HG02870 (cell line): ENCODE data around the gene TSKS.
A peak's percentile ranks its signal among the peaks of the same experiment; 100 is the strongest.

ENCODE experiments used
- ATAC-seq: cut with Tn5 transposase; IDR thresholded peaks from one replicate; pipeline ENCODE4 v1.9.1; 2021; ENCODE audit warnings: mild to moderate bottlenecking, moderate library complexity; ENCODE audit not compliant: unreplicated experiment

The TSKS gene

DNA sequence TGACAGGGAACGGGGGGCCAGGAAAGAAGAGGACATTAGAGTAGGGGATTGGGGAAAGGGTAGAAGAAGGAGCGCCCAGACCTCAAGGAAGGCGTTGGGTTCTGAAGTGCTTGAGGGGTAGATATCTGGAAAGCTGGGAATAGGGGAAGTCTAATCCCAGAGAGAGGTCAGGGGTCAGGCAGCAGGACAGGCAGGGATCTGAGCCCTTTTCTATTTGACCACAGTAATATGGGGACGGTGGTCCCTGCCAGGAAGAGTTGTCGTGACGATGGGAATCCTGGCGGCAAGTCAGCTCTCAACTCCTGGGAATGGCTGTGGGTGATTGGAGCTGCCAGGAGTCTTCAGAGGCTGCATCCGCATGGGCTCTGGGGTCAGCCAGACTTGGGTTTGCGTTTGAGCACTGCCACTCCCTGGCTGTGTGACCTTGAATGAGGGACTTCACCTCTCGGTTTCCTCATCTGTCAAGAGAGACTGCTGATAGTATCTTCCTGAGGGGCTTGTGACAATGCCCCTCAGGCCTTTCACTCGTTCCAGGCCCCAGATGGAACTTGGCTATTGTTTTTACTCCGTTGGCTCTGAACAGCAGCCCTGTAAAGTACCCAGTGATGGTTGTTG is 5.0 kb upstream of the TSKS start:
- ATAC-seq = no peak

DNA sequence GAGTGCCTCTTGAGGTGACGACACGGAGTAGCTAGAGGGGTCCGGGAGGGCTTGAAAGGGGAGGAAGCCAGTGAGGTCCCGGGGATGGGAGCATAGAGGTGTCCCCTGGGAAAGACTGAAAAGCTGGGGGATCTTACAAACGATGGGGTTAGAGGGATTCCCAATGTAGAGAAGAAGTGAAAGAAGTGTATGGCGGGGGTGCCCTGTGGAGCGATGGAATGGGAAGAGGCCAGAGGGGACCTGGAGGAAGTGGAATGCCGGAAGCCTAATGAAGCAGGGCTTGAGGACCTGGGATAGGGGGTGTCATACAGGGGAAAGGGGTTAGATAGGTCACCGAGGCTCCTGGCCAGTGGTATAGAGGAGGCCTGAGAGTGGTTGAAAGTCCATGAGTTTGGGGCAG is 4.3 kb upstream of the TSKS start:
- ATAC-seq = no peak

DNA sequence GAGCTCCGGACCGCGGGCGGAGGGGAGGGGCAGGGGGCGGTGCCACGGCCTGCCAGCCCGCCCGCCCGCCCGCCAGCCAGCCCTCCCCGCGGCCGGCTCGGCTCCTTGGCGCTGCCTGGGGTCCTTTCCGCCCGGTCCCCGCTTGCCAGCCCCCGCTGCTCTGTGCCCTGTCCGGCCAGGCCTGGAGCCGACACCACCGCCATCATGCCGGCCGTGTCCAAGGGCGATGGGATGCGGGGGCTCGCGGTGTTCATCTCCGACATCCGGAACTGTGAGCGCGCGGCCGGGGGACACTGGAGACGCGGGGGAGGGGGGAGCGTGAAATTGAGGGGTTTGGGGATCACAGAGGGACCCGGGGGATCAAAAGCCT is 3.8 kb upstream of the TSKS start, which contains the start of gene AP2A1:
Gene AP2A1 (plus strand): TSS at position 72 of the 370 bp plus-strand sequence. CDS start 133 bp downstream, at position 205.
- no peak for ATAC-seq

DNA sequence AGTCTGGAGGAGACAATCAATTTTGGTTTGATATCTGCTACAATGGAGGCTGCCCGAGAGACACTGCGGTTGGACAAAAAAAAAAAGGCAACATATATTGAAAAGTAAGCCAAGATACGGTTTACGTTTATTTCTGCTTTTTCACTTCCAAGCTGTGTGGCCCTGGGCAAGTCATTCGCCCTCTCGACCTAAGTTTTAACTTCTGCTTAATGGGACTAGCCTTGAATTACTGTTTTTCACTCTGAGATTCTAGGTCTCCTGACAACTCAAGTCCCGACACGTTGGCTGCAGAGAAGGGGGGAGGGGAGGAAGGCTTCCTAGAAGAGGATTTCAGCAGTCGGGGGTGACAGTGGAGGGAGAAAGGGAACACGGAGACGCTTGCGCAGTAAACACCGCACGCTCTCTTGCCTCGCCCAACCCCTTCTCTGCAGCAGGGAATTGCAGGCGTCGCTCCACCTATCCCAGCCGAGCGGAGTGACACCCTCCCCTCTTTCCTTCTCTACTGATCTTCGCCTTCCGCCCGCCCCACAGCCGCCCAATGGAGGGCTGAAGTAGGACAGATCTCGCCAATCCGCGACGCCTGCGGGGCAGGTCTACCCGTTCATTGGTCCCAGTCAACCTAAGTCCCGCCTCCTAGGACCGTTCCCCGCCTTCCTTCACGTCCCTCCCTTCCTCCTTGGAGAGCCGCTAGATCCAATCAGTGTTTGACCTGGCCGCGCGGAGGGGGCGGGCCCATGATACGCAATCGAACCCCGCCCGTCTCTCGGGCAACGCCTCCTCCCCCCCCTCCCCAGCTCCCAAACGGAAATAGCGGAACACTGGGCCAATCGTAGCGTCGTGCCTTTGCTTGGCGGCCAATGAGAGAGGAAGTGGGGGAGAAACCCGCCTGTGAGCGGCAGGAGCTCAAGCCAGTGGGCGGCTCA is 3.2 kb upstream of the TSKS start:
- peak; percentile 90 for ATAC-seq

DNA sequence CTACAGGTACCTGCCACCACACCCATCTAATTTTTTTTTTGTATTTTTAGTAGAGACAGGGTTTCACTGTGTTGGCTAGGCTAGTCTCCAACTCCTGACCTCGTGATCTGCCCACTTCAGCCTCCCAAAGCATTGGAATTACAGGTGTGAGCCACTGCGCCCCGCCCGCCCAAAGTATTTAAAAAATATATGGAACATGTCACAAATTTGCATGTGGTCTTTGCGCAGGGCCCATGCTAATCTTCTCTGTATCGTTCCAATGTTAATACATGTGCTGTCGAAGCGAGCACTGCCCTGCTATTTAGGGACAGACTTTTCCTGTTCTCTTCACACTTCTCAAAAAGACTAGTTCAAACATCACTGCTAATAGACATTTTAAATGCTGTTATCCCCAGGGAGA is 1.2 kb upstream of the TSKS start:
- ATAC-seq = no peak

DNA sequence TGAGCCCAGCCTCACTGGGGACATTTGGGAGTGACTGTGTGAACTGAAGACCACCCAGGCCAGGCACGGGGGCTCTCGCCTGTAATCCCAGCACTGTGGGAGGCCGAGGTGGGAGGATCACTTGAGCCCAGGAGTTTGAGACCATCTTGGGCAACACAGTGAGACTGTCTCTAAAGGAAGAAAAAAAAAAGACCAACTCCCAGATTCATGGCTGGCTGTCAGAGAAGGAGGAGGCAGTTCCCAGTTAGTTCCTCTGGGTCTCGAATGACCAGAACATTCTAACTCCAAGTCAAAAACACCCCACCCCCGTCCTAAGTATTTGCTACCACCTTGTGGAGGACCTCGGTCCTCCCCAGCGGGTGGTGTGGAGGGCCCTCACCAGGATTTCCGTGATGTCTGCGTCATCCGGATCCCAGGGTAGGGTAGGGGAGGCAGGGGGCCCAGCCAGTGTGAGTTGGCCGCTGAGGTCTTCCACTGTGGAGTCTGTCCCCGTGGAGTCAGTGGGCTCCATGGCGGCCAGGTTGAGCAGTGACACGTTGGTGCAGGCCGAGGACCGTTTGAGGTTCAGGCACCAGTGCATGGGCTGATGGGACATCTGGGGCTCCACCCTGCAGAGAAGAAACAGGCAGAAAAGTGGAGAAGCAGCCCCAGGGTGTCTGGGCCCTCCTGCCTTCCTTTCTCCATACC is 1.3 kb downstream of the TSKS start:
- ATAC-seq = no peak

DNA sequence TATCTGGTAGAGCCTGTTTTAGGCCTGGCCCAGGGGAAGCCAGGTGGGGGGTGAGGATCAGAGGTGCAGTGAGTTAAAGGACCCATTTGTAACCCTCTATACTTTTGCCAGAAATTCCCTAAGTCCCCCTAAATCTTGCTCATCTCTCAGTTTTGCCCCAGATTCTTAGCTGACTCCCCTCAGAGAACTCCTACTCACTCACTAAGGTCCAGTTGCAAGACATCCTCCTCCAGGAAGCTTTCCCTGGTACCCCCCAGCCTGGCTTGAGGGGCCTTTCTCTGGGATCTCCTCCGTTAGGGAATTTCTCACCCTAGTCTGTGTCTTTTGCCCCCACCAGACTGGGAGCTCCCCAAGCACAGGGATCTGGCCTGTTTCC is 1.9 kb downstream of the TSKS start:
- no peak for ATAC-seq

DNA sequence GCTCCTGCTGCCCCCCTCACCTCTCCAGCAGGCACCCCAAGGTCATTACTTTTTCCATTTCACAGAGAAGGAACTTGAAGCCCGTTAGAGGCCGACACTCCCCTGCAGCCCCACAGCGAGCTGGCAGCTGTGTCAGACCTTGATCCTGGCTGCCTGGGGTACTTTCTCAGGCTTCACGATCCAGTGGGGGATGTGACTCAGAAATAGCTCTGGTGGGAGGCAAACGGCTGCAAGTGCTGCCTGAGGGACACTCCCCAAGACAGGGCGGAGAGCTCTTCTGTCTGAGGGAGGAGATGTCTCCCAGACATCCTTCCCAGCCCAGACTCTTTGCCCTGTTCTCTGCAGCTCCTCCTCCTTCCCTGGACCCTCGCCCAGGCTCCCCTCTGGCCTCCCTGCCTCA is 4.8 kb downstream of the TSKS start:
- ATAC-seq = no peak

DNA sequence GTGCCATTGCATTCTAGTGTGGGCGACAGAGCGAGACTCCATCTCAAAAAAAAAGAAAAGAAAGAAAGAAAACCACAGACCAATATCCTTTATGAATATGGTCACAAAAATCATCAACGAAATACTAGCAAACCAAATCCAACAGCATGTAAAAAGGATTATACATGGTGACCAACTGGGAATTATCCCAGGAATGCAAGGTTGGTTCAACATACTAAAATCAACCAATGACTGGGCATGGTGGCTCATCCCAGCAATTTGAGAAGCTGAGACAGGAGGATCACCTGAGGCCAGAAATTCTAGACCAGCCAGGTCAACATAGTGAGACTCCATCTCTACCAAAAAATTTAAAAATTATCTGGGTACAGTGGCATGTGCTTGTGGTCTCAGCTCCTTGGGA is 7.2 kb downstream of the TSKS start:
- ATAC-seq = no peak

DNA sequence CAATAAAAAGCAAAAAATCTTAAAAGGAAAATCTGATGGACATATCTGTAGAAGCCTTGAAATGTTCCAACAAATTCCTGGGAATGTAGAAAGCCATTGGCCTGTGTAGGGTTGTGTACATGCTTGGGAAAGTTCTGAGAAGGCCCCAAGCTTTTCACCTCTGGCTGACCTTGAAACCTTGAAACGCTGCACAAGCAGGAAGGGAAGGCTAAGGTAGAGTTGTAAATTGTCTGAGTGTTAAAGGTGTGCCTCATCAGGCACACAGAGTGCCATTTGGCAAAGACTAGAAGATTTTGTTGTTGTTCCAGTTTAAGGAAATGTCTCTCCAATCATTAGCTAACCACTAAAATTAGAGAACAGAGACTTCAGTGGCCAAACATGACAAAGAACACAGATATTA is 10.4 kb downstream of the TSKS start:
- no peak for ATAC-seq

DNA sequence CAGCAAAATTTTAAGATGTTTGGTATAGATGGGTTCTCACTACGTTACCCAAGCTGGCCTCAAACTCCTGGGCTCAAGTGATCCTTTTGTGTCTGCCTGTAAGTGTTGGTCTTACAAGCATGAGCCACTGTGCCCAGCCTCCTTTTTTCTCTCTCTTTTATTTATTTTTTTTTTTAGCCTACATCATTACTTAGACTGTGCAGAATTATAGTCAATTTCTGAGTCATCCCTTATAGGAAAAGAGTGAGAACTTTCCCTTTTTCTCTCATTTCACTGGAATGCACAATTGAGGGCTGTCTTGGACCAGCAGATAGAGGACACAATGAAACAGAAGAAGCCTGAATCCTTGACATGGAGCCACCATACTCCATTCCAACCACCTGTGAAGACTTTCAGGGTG is 13.3 kb downstream of the TSKS start:
- no peak for ATAC-seq

DNA sequence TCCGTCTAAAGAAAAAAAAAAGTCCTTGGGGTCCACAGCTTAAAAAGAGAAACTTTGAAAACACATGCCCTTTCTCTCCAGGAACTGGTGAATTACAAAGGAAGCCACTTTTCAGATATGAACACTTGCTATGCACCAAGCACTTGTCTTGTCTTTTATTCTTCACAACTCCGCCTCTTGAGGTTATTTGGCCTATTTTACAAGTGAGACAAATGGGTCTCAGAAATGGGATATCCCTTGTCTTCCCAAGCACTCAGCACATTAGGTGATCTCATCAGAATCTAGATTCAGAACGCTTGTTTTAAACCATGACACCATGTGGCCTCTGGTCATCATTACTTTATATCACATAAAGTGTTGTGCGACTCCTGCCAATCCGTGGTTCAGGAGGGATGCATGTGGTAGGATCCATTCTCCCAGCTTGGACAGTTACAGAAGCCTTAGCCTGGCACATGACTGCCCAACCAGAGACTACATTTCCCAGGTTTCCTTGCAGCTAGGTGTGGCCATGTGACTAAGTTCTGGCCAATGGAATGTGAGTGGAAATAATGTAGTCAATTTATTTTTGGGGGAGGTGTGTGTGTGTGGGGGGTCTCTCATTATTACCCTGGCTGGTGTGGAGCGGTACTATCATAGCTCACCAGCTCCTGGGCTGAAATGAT is 13.9 kb downstream of the TSKS start:
- ATAC-seq = no peak

DNA sequence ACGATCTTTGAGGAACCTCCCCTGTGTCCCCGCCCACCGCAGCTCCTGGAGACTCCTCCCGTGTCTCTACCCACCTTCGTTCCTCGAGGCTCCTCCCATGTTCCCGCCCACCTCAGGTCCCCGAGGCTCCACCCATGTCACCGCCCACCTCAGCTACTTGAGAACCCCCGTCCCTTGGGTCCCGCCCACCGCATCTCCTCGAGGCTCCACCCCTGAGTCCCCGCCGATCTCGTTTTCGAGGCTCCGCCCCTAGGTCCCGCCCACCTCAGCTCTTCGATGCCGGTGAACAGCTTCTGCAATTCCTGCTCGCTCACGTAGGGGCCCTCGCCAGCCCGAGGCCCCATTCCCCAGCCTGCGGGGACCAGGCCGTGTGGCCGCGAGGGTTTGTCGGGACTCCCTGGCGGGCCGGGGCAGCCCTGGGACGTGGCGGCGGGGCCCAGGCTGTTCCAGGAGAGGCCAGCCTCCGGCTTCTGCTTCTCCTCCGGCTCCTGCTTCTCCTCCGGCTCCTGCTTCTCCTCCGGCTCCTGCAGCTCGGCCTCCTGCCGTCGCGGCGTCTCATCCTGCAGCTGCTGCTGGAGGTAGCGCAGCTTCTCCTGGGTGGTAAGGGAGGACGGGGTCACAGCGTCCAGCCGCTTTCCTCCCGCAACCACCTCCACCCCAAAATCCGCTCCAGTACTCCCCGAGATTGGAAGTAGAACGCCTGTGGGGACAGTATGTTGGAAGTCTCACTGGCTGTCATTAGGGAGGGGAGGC is 16.7 kb downstream of the TSKS start:
- ATAC-seq = no peak

DNA sequence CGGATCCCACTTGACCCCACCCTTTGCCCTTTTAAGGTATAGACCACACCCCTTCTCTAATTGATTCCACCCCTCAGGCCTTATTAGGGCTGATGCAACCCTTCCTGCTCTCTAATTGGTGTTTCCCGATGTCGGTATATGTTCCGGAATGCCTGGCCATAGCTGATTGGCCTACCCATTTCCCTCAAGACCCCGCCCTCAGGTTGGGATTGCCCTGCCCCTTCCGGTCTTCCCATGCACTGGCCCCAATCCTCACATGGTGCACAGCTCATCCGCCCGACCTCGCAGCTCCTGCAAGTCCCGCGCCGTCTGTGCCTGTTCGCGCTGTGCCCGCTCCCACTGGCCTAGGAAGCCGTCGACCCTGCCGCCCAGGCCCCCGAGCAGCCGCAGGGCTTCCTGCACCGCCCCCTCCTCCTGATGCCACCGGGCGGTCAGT is 18.1 kb downstream of the TSKS start:
- no peak for ATAC-seq

DNA sequence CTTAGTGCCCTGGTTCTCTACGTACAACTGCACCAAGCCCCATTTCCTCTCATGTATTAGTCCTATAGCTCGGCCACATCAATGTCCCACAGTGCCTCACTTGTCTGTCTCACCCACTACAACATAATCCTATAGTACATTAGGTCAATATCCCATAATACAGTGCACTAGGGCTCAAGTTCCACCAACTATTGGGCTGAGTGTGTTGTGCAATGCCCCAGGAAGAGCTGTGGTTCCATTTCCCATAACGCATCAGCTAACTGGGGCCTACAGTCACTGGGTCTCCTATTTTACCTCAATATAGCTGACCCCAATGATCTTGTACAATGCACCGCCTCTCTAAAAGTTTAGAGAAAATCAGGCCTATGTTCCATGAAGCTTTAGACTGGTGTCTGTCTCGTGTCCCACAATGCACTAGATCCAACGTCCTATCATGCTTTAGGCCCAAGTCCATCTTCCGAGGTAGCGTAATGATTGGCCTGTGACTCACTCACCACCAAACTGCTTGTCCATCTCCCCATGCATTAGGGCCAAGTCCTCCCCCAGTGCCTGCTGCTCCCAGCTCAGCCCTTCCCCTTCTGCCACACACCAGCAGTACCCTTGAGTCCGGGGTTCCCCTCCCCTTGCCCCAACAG is 21.8 kb downstream of the TSKS start:
- no peak for ATAC-seq

DNA sequence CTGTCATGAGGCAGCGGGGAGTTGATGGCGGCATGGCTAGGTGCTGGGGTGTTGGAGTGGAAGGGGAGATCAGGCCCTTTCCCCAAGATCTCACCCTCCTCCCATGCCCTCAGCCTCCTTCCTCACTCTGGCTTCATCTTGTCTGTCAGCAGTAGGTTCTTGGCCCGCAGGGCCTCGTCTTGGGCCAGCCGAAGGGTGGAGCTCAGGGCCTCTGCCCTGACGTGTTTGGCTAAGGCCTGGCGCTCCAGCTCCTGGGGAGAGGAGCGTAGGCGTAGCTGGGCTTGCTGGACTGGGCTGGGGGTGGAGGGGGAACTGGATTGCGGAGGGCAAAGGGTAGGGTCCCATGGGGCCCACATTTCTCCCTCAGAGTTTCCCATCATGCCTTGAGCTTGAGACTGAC is 23.2 kb downstream of the TSKS start:
- ATAC-seq = no peak

DNA sequence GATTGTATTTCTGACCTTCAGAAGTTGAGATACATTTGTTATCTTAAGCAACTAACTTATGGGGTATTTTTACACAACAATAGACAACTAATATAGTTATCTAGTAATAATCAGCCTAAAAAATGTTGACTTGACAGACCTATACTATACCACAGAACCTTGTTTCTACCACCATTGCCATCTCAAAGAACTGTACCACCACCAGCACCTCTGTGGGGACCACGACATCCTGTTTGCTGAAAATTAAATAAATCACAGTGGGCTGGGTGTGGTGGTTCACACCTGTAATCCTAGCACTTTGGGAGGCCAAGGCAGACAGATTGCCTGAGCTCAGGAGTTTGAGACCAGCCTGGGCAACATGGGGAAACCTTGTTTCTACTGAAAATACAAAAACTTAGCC is 24.0 kb downstream of the TSKS start:
- no peak for ATAC-seq

DNA sequence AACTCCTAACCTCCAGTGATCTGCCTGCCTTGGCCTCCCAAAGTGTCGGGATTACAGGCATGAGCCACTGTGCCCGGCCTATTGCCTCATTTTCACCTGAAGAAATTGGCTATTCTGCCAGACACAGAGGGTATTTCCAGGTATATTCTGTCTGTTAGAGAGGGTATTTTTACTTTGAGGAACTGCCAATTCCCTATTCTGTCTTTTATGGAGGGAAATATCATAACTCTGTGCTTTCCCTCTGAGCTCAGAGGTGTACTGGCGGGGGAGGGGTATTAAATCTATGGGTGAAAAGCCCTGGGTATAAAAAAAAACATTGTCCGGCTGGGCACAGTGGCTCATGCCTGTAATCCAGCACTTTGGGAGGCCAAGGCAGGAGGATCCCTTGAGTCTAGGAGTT is 24.8 kb downstream of the TSKS start:
- no peak for ATAC-seq

DNA sequence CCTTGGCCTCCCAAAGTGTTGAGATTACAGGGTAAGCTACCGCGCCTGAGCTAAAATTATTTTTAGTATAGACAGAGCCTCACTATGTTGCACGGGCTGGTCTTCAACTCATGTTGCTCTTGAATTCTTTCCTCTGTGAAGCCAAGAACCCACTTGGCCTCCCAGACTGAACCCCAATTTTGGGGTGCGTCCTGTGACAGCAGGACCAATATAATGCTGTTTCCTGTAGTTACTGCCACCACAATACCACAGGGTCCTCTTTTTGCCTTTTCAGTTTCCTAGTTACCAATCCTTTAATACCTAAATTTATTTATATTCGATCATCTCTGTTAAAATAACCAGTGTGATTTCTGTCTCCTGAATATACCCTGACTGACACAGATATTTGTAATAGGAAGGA is 32.9 kb downstream of the TSKS start:
- no peak for ATAC-seq
